Activated B cell treated with CpG ODN at 0.5 μM for 24 hours (primary cell): ENCODE data around the gene APBA2. TPM values are rescaled to one million over a fixed set of nuclear protein-coding genes. Genes with fewer than 3 reads are reported as not detected.

Source experiments
- ATAC-seq: fragments of 200-7000 bp; cut with Tn5 transposase; one replicate; pipeline ENCODE4 v1.10.0; 2021; ENCODE audit warnings: low read depth, mild to moderate bottlenecking, moderate library complexity
- CTCF ChIA-PET: fragments of 350-600 bp; sonication (Branson Sonifier 250); formaldehyde crosslinking; loops from one replicate; lab custom pipeline; 2021; ENCODE audit warnings: antibody characterized with exemption; lab: Charles Lee
- POLR2A ChIA-PET: fragments of 350-600 bp; sonication (Branson Sonifier 250); formaldehyde crosslinking; loops from one replicate; lab custom pipeline; 2021; ENCODE audit warnings: antibody characterized with exemption; lab: Charles Lee
- DNase-seq: peaks from one replicate; pipeline ENCODE4 v3.0.0; 2022
- H3K27ac Mint-ChIP-seq: one replicate; pipeline ENCODE4 v1.8.0; 2020; ENCODE audit warnings: mixed read lengths
- H3K27me3 Mint-ChIP-seq: one replicate; pipeline ENCODE4 v1.8.0; 2021; ENCODE audit warnings: mixed read lengths
- H3K36me3 Mint-ChIP-seq: one replicate; pipeline ENCODE4 v1.8.0; 2021; ENCODE audit warnings: low read depth, mixed read lengths
- H3K4me1 Mint-ChIP-seq: one replicate; pipeline ENCODE4 v1.8.0; 2021; ENCODE audit warnings: mixed read lengths
- H3K4me3 Mint-ChIP-seq: one replicate; pipeline ENCODE4 v1.8.0; 2020; ENCODE audit warnings: mild to moderate bottlenecking, mixed read lengths
- H3K9me3 Mint-ChIP-seq: one replicate; pipeline ENCODE4 v1.8.0; 2020; ENCODE audit warnings: mixed read lengths
- CTCF ChIP-seq: fragments of 200-600 bp; IDR thresholded peaks from one replicate; pipeline ENCODE4 v1.8.0; 2022; ENCODE audit warnings: antibody characterized with exemption, mild to moderate bottlenecking
- intact Hi-C: fragments of 100-400 bp; cut with micrococcal nuclease; formaldehyde crosslinking; loops from one replicate; pipeline ENCODE4 v1.15.1; 2024
- total RNA-seq: library from RNA; stranded (reverse); gene quantifications from 2 replicates; pipeline ENCODE4 v1.2.3, GENCODE V29; 2022

The APBA2 gene
- total RNA-seq, 1 donor from 2014 or later = not detected

GRCh38 chr15:29064731-29065130, 179.0 kb downstream of the APBA2 start:
- intact Hi-C loops = no loop called here
- no peak for ATAC-seq
- Mint-ChIP-seq H3K9me3 (no peaks in the 10 kb centered on the region), H3K4me3 (no peak overlapping the region), H3K36me3 (no peaks in the 10 kb centered on the region), H3K27ac (no peak overlapping the region), H3K27me3 (no peaks in the 10 kb centered on the region), H3K4me1 (no peaks in the 10 kb centered on the region)
- ChIA-PET CTCF (no interaction called here), POLR2A (no interaction called here)
- no peak for TF ChIP-seq CTCF
- no peak for DNase-seq

GRCh38 chr15:29065571-29065970, 179.8 kb downstream of the APBA2 start:
- Mint-ChIP-seq H3K4me3 (no peak overlapping the region), H3K36me3 (no peaks in the 10 kb centered on the region), H3K9me3 (no peaks in the 10 kb centered on the region), H3K4me1 (no peaks in the 10 kb centered on the region), H3K27me3 (no peaks in the 10 kb centered on the region), H3K27ac (no peak overlapping the region)
- no peak for TF ChIP-seq CTCF
- CTCF ChIA-PET = no interaction called here
- ATAC-seq (no peak), DNase-seq (no peak)
- POLR2A ChIA-PET = no interaction called here
- intact Hi-C loops = no loop called here

GRCh38 chr15:29066310-29066709, 180.5 kb downstream of the APBA2 start:
- no peaks in the 10 kb centered on the region for H3K36me3 Mint-ChIP-seq
- DNase-seq = no peak
- no peak for ATAC-seq
- intact Hi-C loops = no loop called here
- H3K4me3 Mint-ChIP-seq = no peak overlapping the region
- H3K27ac Mint-ChIP-seq = no peak overlapping the region
- no peaks in the 10 kb centered on the region for H3K27me3 Mint-ChIP-seq
- no peaks in the 10 kb centered on the region for H3K4me1 Mint-ChIP-seq
- CTCF ChIA-PET = no interaction called here
- no peak for TF ChIP-seq CTCF
- no peaks in the 10 kb centered on the region for H3K9me3 Mint-ChIP-seq
- POLR2A ChIA-PET = no interaction called here

- ChIA-PET POLR2A (no interaction called here), CTCF (no interaction called here)
- DNase-seq = no peak
- Mint-ChIP-seq H3K4me1 (no peaks in the 10 kb centered on the region), H3K4me3 (no peak overlapping the region), H3K36me3 (no peaks in the 10 kb centered on the region), H3K27me3 (no peaks in the 10 kb centered on the region), H3K27ac (no peak overlapping the region), H3K9me3 (no peaks in the 10 kb centered on the region)
- no peak for TF ChIP-seq CTCF
- intact Hi-C loops = no loop called here
- ATAC-seq = no peak
Observed at GRCh38 chr15:29066838-29067237, 181.1 kb downstream of the APBA2 start.

- POLR2A ChIA-PET = no interaction called here
- ATAC-seq = no peak
- intact Hi-C loops = no loop called here
- H3K9me3 Mint-ChIP-seq = no peaks in the 10 kb centered on the region
- no peaks in the 10 kb centered on the region for H3K36me3 Mint-ChIP-seq
- DNase-seq = no peak
- H3K4me3 Mint-ChIP-seq = no peak overlapping the region
- no peak for TF ChIP-seq CTCF
- H3K27ac Mint-ChIP-seq = no peak overlapping the region
- no peaks in the 10 kb centered on the region for H3K27me3 Mint-ChIP-seq
- CTCF ChIA-PET = no interaction called here
- H3K4me1 Mint-ChIP-seq = no peaks in the 10 kb centered on the region
Observed at GRCh38 chr15:29067949-29068348, 182.2 kb downstream of the APBA2 start.
